Measurements from ENCODE around the gene SCN3A. TPM values are rescaled to one million over a fixed set of nuclear protein-coding genes. Genes with fewer than 3 reads are reported as not detected.

Gene SCN3A
- total RNA-seq, 1 donor from 2014 or later, result 23.8 TPM

DNA sequence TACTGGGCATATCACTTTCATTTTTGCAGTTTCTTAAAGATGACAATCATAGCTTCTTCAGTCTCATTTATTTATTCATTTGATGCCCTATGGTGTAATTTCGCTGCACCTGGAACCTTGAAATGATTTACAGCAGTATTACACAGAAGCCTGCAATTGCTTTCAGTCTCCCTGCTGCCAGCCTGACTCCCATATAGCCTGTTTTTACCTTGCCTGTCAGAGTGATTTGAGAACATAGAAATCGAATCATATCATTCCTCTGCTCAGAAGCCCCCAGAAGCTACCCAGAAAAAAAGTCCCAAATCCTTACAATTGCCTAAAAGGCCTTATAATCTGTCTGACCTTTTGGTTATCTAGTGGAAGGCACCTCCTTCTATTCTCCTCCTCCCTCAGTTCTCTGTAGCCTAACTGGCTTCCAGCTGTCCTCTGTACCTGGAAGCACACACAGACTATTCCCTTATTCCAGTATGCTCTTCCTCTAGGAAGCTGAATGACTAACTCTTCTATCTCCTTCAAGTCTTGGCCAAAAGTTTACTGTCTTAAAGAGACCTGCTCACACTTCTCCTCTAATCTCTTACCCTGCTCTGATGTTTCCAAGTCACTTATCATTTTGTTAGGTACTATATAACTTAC lies 12.6 kb downstream of the SCN3A start:
- DNase-seq (ENCODE audit: low read depth), result no peak

DNA sequence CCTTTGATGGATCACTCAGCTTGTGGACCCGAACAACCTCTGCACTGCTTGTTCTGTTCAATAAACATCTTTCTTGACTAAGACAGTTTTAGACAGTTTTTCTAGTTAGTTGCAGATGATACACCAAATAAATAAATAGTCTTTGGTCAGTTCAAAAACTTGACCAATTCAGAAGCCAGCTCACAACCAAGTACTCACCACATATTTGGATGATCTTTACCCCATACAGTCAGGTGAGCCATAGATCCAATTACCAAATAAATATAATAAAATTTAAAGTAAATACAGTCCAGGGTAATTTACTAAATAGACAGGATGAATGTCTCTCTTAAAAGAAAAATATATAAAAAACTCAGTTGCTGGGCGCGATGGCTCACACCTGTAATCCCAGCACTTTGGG lies 18.2 kb downstream of the SCN3A start:
- no peak for DNase-seq (ENCODE audit: low read depth)

DNA sequence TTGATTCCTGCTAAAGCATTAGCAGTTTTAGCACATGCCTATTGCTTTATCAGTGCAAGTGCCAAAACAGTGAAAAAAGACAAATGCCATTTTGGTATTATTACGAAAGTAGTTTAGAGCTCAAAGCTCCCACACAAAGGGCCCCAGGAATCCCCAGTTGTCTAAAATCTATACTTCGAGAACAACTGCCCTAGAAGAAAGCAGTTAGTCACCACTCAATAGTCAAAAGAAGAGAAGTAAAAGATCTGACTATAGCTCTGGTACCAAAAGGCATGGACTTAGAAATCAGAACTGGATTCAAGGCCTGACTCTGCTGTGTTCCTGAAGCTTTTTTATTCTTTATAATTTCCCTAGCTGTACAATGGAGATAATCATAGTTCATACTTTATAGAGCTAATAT lies 21.8 kb downstream of the SCN3A start:
- DNase-seq (ENCODE audit: low read depth), result no peak

DNA sequence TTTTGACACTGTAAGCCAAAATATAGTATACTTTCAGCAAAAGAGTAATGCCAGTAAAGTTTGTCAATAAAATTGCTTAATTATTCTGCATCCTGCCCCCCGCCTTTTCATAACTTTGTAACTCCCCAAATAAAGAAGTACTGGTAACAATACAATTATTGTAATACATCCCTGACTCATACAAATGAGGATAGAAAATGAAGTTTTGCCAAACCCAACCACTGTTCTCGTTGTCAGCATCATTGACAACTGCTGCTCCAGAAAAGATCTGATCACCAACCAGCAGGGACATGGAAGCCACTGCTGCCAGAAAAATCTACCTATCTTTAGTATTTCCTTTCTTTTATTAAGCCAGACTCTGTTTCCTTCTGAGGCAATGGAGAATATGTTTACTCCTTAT lies 27.1 kb downstream of the SCN3A start:
- DNase-seq (ENCODE audit: low read depth), result no peak

DNA sequence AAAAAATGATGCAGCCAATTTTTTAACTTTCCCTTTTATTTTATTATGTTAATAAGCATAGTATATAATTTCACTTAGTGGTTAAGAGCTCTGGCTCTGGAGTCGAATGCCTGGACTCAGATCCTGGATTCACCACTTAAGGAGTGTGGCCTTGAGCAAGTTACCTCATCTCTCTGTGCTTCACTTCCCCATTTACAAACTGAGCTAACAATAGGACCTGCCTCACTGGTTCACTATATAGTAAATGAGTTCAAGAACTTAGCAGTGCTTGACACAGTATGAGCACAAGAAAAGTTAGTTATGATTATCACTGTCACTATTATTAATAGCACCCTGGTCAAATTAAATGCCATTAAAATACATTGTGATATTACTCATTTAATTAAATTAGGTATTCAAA lies 30.6 kb downstream of the SCN3A start:
- no peak for DNase-seq (ENCODE audit: low read depth)

DNA sequence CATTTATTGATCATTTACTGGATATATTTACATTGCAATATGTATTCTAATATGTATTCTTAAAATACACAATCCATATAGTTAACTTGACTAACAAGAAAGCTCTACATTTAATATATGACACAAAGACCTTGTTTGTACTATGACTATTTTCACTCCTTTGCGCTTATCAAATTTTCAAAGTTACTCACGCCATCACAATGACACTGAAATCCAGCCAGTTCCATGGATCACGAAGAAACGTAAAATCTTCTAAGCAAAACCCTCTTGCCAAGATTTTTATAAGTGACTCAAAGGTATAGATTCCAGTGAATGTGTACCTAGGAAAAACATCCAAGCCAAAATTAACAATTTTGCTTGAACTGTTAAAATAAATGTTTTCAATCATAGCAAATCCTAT lies 39.6 kb downstream of the SCN3A start:
- no peak for DNase-seq (ENCODE audit: low read depth)

DNA sequence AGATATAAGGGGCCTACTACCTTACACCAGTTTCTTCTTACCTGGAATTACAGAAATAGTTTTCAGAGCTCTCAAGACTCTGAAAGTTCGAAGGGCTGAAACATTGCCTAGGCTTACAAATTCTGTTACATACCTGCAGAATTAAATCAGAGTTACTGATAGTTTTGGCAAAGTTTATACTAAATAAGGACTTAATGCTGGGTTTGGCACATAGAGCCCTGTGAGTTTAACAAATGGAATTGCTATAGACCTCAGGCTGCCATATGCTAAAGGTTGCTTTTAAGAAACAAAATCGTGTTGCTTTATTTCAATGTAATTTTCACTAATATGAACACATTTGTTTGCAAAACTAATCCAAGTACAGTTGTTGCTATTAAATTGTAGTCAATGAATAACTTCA lies 40.1 kb downstream of the SCN3A start:
- no peak for DNase-seq (ENCODE audit: low read depth)

DNA sequence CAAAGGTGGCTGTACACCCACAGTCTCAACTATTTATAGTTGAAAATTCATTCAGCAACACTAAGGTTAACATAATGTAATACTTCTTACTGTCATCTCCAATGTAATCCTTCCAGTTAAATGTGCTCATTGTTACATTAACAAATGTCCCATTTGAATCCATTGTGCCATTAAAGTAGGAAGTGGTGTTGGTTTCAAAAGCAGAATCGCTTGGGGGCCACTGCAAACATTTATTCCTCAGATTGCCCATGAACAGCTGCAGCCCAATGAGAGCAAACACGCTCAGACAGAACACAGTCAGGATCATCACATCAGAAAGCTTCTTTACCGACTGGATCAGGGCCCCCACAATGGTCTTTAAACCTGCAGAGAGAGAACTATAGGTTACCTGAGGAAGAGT lies 41.4 kb downstream of the SCN3A start:
- no peak for DNase-seq (ENCODE audit: low read depth)

DNA sequence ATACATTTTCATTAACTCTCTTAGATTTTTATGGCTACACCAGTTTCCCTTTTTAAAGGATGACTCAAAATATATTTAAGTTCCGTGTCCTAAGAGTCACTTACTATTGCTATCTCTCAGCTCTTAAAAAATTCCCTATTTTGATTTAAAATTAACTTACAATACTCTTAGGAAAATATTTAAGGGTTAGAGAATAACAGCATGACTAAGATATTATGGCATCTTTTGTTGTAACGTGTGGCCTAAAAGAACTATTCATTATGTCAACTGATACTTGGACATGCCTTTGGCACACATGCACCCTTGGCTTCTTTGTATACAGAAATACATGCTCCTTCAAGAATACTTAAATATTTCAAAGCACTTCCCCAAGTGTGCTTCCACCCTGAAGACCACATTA lies 42.3 kb downstream of the SCN3A start:
- peak; percentile 76 for DNase-seq (ENCODE audit: low read depth)

DNA sequence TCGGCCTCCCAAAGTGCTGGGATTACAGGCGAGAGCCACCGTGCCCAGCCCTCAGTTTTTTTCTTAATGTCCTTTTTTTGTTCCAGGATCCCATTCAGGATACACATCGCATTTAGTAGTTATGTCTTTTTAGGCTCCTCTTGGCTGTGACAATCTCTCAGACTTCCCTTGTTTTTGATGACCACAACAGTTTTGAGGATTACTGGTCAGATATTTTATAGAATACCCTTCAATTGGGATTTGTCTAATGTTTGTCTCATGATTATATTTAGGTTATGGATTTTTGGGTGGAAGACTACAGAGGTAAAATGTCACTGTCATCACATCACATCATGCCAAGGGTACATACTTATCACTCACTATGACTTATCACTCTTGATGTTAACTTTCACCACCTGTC lies 46.7 kb downstream of the SCN3A start:
- DNase-seq (ENCODE audit: low read depth), result no peak

DNA sequence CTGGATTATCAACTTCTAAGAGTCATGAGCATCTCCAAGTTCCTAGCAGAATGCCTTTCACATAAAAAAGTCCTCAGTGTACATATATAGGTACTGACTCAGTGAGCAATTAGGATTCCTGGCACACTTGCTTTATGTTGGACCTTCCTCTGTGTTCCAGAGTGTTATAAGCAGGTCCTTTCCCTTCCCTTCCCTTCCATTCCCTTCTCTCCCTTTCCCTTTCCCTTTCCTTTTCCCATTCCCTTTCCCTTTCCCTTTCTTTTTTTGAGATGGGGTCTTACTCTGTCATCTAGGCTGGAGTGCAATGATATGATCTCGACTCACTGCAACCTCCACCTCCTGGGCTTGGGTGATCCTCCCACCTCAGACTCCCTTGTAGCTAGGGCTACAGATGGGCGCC lies 48.7 kb downstream of the SCN3A start:
- no peak for DNase-seq (ENCODE audit: low read depth)

DNA sequence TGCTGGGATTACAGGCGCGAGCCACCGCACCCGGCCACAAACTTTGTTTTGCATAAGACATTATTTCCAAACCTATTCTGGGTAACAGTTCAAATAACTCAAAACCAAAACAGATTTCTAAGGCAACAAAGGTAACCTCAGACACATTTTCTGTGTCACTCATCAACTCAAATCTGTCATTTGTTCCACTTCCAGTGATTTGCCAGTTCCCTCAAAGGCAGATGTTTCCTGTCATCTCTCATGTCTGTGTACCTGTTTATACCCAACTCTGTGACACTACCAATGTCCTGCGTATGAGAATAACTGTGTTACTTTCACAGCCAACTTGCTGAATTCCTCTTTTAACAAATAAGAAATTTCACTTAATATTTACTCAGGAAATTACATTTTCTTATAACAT lies 54.4 kb downstream of the SCN3A start:
- no peak for DNase-seq (ENCODE audit: low read depth)

DNA sequence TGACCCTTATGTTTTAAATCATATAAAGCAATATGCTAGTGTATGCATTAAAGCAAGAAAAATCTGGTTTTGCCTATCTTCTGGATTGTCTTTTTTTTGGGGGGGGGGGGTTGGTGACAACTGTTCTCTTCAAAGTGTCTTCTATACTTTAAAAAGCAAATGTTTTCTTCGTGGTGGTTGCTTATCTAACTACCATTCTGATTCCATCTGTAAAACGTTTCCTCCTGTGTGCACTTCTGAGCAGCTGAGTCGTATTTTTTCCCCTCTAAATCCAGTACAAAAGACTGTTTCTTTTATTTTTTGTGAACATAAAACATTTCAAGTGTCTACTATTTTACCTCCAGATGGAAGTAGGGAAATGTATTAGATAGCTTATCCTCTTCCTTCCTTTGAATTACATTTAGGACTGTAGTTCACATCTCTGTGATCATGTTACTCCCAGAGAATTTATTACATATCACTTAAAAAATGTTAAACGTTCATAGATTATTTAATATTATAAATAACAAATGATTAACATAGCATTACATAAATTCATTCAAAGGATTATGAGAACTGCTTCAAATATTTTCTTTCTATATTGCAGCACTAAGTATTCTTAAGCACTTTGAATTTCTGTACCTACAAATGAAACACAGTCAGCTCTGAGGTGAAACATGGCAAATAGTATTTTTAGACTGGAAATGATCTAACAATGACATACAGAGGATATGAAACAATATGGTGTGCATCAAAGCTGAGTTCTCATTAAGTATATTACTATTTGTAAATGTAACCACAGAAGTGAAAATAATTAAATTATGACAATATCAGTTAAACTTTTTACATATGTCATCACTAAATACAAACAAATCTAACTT lies 56.4 kb downstream of the SCN3A start:
- no peak for DNase-seq (ENCODE audit: low read depth)

DNA sequence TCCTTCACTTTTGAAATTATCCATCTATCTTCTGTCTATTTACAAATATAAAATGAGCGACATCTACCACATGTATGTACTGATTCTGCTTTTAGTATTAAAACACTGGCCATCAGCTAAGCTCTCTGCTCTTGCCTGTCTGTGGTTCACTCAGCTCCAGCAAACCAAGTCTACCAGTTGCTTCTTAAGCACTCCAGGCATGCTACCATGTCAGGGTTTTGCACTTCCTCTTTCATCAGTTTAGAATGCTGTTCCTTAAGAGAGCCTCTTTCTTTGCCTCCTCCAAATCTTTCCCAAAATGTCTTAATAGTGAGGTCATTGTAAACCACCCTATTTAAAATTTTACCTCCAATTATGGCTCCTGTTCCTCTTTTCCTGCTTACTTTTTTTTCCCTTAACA lies 59.5 kb downstream of the SCN3A start:
- no peak for DNase-seq (ENCODE audit: low read depth)

DNA sequence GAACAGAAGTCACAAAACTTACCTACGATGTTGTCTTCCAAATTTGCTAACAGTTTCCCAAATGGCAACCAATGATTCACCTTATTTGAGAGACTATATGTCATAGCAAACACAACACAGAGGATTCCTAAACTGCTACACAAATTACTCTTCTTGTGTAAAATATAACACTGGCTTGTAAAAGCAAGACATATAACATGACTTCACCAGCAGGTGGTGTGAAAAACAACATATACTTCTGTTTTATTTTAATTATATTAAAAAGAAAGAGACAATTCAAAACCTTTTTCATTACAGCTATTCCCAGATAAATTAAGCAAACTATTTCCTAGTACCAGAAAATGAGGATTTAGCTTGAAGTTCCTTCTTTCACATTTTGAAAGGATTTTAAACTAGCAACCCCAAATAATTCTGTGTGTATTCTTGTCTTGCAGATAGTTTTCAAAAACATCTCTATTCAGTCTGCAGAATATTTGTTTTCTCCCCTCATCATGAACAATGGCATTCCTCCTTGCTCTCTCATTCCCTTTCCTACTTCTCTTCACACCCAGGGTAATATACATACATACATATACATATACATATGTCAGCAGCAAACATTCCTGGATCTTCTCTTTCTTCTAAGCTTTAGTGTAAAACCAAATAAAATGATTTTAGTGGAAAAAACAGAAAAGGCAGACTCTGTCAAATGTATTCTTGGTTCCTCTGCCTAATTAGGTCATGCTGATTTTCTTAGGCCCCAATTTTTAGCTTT lies 62.1 kb downstream of the SCN3A start:
- peak; percentile 47 for DNase-seq (ENCODE audit: low read depth)

DNA sequence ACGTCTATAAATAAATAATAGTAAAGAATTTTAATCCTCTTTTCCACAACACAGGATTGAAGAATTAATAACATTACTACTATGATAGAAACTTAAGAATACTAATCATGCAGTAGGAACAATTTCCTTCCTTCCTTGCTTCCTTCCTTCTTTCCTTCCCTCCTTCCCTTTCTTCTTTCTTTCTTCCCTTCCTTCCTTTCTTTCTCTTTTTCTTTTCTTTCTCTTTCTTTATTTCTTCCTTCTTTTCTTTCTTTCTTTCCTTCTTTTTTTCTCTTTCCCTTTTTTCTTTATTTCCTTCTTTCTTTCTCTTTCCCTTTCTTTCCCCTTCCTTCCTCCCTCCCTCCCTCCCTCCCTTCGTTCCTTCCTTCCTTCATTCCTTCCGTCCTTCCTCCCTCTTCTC lies 77.6 kb downstream of the SCN3A start:
- no peak for DNase-seq (ENCODE audit: low read depth)

DNA sequence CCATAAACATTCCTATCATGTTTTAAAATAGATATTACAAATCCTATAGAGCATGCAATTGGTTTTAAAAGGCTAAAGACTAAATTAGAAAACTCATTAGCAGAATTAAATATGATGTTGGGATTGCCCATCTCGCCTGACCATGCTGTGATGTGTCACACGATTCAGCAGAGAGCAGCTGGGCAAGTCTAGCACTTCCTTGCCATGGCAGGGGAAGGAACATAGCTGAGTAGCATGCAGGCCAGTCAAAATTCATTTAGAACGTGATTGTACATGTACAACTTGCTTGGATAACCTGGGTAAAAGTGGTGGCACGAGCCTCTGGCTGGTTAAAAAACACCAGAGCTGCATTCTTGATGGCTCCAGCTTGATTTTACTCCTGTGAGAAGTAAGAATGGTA lies 81.3 kb downstream of the SCN3A start:
- no peak for DNase-seq (ENCODE audit: low read depth)

DNA sequence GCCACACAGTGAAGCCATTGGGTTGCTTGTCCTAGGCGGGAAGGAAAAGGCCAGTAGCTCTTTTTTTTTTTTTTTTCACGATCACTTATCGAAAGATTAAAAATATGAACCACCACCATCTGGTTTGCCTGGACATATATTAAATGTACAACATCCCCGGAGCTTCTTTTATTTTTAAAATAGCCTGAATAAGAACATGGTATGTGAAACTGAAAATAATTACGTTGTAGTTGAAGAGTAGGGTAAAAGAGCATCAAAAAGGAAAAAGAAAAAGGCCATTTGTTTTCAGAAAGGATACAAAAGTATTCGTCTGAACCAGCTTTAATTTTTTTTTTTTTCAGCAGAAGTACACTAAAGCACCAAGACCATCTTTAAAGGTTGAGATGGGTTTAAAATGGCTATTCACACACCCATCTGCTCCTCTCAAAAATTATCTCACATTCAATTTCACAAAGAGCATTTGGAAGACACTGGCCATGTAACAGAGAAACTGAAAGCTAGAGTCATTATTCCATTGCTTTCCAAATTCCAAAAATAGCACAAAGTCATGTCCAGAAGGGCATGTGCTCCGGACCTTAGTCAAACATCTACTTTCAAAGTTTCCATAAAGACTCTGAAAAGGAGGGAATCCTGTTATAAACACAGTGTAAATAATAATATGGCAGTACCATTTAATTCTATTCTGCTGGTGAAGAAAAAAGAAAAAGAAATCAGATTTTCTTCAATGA lies 82.9 kb downstream of the SCN3A start:
- DNase-seq (ENCODE audit: low read depth), result peak; percentile 28

DNA sequence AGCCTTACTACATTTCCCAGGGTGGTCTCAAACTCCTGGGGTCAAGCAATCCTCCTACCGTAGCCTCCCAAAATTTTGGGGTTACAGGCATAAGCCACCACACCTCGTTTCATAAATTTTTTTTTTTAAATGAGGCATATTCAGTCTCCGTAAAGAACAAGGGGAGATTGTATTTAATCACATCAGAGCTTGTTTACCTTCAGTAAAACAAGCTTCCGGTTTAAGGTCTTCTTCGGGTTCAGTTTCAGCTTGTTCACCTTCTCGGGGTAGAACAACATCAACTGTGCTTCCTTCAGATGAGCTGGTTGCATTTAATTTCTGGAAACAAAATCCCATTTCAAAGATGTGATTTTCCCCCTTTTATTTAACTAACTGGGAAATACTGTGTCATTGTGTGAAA lies 88.6 kb downstream of the SCN3A start:
- no peak for DNase-seq (ENCODE audit: low read depth)

DNA sequence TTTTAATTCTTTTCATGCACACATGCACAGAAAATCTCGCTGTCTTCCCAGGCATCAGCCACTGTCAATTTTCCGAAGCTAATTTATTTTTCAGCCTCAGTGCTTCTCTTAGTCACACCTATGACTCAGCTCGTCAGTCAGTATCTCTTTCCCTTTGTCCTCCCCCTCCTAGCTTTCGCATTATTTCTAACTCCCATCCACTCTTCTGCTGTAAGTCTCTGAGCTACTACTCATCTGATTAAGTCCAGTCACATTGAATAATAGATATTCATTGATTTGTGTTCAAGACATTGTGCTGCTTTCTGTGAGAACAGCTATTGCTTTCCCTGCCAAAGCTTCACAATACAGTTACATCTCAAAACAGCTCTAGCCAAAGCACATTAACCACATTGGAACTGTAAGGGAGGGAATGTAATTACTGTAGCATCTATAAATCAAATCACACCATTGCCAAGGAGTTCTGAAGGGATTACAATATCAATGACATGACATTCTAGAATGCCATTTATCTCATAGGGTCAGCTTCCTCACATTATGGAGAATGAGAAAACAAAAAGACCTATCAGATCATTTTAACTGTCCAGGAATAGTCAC lies 89.4 kb downstream of the SCN3A start:
- DNase-seq (ENCODE audit: low read depth), result peak; percentile 90

DNA sequence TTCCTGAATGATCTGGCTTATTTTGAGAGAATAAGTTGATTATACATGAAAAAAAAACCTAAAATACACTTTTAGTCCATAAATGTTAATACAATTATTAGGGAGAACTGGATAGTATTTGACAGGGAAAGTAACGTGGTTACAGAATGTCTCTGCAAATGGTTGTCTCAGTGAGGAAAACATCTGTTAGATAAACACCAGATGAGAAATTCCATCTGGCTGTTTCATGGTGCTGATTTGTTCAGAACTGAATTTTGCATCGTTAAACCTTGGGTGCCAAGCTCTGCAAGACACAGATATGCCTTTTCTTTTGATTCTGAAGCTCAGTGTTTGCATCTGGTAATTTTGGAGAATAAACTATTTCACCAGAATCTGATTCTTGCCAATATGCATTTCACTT lies 90.4 kb downstream of the SCN3A start:
- DNase-seq (ENCODE audit: low read depth), result peak; percentile 49

DNA sequence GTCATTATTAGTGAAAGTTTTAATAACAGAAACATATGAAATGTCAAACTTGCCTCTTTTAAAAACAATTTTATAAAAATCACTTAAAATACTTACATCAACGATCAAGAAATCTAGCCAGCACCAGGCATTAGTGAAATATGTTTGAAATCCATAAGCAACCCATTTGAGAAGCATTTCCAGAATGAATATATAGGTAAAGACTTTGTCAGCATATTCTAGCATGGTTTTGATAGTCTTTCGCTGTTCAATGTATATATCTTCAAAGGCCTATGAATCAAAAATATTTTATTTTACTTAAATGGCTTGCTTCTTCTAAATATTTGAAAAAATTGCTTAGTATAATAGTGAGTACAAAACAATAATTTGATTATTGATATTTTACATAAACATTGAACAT lies 91.1 kb downstream of the SCN3A start:
- DNase-seq (ENCODE audit: low read depth), result no peak

Measured in renal cortical epithelial cell (primary cell).